Measurements from ENCODE around the gene MTSS2.

The MTSS2 gene

DNA sequence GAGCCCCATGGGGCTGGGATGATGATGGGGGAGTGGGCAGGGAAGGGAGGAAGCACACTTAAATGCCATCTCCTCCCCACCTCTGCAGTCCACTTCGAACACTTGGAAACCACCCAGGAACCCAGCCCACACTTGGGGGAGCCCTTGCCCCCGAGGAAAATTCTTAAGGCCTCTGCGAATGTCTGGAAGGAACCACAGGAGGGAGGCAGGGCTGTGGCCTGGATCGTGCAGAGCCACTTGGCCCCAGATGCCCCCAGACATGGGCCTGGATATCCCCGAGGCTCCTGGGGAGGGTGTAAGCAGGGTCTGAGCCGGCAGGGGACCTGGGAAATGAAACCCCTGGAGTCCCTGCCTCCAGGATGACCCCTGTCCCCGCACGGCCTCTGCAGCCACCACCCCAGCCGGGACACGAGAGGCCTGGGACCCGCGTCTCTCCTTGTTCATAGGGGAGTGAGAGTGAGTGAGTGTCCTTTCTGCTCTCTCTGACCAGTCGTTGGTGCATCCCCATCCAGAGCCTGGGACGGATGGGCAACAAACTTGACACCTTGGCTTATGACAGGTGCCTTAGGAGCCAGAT is 11.8 kb upstream of the MTSS2 start:
- H3K27me3 Mint-ChIP-seq (ENCODE audit: low read depth), result no peaks in the 10 kb centered on the region
- no peaks in the 10 kb centered on the region for H3K9me3 Mint-ChIP-seq
- H3K27ac Mint-ChIP-seq, result no peak overlapping the region
- H3K4me1 Mint-ChIP-seq (ENCODE audit: low read depth), result peaks cover 14% of the 10 kb centered on the region
- H3K4me3 Mint-ChIP-seq, result no peak overlapping the region
- peaks cover 11% of the 10 kb centered on the region for H3K36me3 Mint-ChIP-seq (ENCODE audit: low read depth)

DNA sequence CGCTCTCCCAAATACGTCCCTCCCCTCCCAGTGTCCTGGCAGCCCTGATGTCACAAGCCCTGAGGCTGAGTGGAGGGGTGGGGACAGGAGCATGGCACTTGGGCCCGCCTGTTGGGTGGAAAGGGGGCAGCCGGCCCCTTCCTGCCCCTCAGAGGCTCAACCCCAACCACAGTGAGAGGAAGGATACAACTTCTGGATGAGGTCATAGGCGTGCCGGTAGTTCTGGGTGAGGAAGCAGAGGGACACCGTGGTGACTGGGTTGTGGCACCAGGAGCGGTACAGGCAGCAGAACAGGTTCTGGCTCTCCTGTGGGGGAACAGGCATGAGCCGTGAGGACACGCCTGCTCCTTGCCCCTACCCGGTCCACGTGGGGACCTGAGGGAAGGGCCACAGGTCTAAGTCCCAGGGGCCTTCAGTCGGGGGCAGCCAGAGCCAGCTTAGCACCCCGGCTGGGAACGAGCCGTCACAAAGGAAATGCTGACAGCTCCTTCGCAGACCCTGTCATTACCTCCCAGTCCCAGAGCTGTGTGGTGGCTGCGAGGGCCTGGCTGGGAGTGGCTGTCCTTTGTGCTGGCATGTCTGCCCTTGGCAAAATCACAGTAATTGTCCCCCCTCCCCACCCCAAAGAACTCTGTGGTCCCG is 11.2 kb upstream of the MTSS2 start:
- H3K27me3 Mint-ChIP-seq (ENCODE audit: low read depth), result no peaks in the 10 kb centered on the region
- H3K27ac Mint-ChIP-seq, result peak overlapping the region; percentile 59
- no peaks in the 10 kb centered on the region for H3K9me3 Mint-ChIP-seq
- peaks cover 11% of the 10 kb centered on the region for H3K36me3 Mint-ChIP-seq (ENCODE audit: low read depth)
- H3K4me1 Mint-ChIP-seq (ENCODE audit: low read depth), result peaks cover 14% of the 10 kb centered on the region
- no peak overlapping the region for H3K4me3 Mint-ChIP-seq

DNA sequence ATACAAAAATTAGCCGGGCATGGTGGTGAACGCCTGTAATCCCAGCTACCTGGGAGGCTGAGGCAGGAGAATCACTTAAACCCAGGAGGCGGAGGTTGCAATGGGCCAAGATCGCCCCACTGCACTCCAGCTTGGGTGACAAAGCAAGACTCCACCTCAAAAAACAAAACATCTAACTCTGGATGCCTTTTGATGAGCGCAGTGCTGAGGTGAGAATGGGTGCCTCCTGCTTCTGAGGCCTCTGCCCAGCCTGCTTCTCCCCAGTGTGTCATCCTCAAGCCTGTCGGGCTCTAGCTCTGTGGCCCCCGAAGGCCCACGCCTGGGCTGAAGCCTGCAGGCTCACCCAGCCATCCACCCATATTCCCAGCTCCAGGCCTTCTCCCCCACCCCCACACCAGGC is 10.5 kb upstream of the MTSS2 start:
- Mint-ChIP-seq H3K27ac (peak overlapping the region; percentile 38), H3K9me3 (no peaks in the 10 kb centered on the region), H3K4me3 (no peak overlapping the region), H3K36me3 (ENCODE audit: low read depth) (peaks cover 11% of the 10 kb centered on the region), H3K27me3 (ENCODE audit: low read depth) (no peaks in the 10 kb centered on the region), H3K4me1 (ENCODE audit: low read depth) (peaks cover 14% of the 10 kb centered on the region)

DNA sequence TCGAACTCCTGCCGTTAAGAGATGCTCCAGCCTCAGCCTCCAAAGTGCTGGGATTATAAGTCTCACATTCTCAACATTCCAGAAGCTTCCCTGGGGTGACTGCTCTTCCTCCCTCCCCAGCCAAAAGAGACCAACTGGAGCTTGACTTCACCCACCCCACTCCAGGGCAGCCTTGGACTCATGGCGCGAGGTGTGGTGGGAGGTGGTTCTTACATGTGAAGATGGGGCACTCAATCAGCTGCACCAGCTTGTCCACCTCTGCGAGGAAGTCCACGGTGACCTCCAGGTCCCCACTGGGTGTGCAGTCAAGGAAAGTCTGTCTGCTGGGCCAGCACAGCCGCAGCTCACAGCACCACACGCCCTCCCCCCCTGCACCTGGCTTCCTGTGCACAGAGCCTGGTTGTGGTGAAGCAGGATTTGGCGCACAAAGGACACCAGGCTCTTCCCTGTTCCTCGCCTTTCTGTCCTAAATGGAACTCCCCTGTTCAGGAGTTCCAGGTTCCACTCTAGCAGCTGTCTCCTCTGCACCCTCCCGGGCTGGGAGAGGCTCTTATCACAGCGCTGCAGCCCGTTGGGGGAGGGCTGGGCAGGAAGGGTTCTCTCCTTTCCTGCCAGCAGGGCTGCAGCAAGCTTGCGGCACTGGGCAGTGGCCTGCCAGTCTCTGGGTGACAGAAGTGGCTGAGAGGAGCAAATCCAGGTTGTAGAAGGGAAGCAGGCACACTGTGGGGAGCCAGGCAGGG is 9.6 kb upstream of the MTSS2 start:
- peaks cover 14% of the 10 kb centered on the region for H3K4me1 Mint-ChIP-seq (ENCODE audit: low read depth)
- peak overlapping the region; percentile 45 for H3K27ac Mint-ChIP-seq
- H3K9me3 Mint-ChIP-seq, result no peaks in the 10 kb centered on the region
- H3K36me3 Mint-ChIP-seq (ENCODE audit: low read depth), result peaks cover 11% of the 10 kb centered on the region
- H3K27me3 Mint-ChIP-seq (ENCODE audit: low read depth), result no peaks in the 10 kb centered on the region
- H3K4me3 Mint-ChIP-seq, result peak overlapping the region; percentile 55

DNA sequence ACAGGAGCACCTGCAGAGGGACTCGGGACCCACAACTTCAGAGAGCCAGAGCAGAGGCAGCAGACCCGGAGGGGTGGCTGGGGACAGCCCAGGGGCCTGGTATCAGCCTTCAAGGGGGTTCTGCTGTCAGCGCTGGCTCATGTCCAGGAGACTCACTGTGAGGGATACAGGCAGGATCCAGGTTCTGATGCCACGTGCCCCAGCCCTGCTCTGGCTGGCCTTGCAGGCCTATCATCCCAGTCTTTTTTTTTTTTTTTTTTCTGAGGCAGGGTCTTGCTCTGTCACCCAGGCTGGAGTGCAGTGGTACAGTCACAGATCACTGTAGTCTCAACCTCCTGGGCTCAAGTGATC is 9.0 kb upstream of the MTSS2 start:
- no peak overlapping the region for H3K4me3 Mint-ChIP-seq
- H3K4me1 Mint-ChIP-seq (ENCODE audit: low read depth), result peaks cover 14% of the 10 kb centered on the region
- H3K9me3 Mint-ChIP-seq, result no peaks in the 10 kb centered on the region
- no peaks in the 10 kb centered on the region for H3K27me3 Mint-ChIP-seq (ENCODE audit: low read depth)
- no peak overlapping the region for H3K27ac Mint-ChIP-seq
- H3K36me3 Mint-ChIP-seq (ENCODE audit: low read depth), result peaks cover 11% of the 10 kb centered on the region

DNA sequence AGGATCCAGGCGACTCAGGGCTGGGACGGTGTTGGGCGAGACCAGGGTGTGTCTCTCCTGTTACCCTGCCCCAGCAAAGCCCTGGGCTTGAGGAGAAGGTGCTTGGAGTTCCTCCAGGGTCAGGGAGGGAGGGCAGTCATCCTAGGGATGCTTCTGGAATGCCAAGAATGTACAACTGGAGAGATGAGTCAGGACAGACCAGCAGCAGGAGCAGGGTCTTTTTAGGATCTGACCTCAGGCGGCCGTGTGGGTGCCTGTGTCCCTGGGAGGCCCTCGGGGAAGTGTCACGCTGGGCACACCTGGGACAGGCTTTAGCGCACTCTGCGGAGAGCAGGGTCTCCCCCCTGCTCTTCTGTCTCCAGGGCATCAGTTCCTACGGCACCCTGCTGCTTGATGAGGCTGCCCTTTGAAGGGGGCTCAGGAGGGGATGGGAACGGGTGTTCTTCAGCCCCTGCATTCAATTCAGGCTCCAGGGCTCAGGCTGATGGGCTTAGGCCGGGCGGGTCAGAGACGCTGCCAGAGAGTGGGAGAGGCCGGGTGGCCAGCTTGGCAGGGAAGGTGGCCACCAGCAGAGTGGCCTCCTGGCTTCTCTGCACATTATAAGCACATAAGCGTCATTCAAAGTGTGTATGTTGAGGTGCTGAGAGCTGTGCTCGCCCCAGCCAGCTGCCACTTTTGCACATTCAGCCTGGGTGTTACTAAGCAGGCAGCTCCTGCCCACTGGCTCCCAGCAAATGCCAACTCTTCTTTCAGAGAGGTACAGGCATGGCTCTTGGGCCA is 8.4 kb upstream of the MTSS2 start:
- Mint-ChIP-seq H3K9me3 (no peaks in the 10 kb centered on the region), H3K27ac (no peak overlapping the region), H3K4me1 (ENCODE audit: low read depth) (peaks cover 16% of the 10 kb centered on the region), H3K36me3 (ENCODE audit: low read depth) (peaks cover 9% of the 10 kb centered on the region), H3K27me3 (ENCODE audit: low read depth) (no peaks in the 10 kb centered on the region), H3K4me3 (no peak overlapping the region)

DNA sequence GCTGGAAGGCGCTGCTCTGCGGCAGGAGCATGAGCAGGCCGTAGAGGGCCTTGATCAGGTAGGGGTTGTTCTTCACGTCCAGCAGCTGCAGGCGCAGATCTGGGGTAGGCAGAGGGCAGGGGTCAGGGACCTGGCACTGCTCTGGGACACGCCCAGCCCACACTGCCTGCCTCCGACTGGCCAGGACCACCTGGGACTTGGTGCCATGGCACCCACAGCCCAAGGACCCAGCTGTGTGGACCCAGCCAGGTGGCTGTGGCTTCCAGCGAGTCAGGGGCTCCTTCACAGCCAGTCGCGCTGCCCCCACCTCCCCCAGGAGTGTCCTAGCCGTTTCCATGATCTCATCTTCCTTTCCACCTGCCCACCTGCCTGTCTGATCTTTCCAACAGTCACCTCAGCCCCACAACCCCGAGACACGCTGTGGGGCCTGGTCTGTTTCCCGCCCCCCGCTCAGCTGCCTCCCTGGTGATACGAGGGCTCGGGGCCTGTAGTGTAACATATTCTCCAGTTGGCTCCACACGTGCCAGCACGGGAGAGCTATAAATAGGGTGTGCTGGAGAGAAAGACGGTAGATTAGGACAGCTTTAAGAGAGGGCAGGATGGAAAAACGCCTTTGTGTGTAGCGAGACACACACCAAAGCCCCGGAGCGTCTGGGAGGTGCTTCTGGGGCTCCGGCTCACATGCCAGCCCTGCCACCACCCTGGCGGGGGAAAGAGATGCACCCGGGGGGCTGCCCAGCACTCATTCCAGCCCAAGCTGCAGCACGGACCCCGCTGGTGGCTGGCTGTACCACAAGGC is 7.2 kb upstream of the MTSS2 start:
- no peak overlapping the region for H3K27ac Mint-ChIP-seq
- H3K4me1 Mint-ChIP-seq (ENCODE audit: low read depth), result peaks cover 16% of the 10 kb centered on the region
- H3K4me3 Mint-ChIP-seq, result no peak overlapping the region
- no peaks in the 10 kb centered on the region for H3K27me3 Mint-ChIP-seq (ENCODE audit: low read depth)
- H3K36me3 Mint-ChIP-seq (ENCODE audit: low read depth), result peaks cover 5% of the 10 kb centered on the region
- no peaks in the 10 kb centered on the region for H3K9me3 Mint-ChIP-seq

DNA sequence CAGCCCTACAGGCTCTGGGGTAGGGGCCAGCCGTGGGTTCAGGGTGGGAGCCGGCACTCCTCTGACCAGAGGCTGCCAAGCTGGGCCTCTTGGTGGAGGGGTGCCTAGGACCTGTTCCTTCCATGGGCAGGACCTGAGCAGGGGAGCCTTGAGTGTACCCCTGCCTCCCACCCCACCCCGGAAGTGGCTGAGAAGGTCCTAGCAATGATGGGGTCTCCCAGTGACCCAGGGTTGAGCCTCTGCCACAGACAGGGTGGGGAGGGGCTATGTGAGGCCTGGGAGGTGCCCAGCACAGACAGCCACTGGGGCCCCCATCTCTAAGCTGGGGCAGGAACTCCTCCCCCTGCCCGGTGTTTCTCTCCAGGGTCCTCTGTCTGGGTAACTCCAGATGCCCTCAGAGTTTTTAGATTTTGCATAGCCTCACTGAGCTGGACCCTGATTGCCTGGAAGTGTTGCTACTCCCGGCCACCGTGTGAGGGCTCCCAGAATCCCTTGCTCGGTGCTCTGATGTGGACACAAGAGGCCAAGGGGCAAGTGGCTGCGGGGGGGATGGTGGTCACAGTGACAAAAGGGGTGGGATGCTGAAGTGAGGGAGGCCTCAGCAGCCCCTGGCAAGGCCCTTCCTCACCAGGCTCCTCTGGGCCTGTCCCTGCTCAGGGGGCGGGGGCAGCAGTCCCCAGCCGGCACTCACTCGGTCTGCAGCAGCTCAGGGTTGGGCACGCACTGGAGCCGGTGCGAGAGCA is 6.4 kb upstream of the MTSS2 start:
- no peak overlapping the region for H3K4me3 Mint-ChIP-seq
- H3K9me3 Mint-ChIP-seq, result no peaks in the 10 kb centered on the region
- peaks cover 5% of the 10 kb centered on the region for H3K36me3 Mint-ChIP-seq (ENCODE audit: low read depth)
- H3K4me1 Mint-ChIP-seq (ENCODE audit: low read depth), result peaks cover 18% of the 10 kb centered on the region
- H3K27ac Mint-ChIP-seq, result no peak overlapping the region
- H3K27me3 Mint-ChIP-seq (ENCODE audit: low read depth), result peaks cover 2% of the 10 kb centered on the region

DNA sequence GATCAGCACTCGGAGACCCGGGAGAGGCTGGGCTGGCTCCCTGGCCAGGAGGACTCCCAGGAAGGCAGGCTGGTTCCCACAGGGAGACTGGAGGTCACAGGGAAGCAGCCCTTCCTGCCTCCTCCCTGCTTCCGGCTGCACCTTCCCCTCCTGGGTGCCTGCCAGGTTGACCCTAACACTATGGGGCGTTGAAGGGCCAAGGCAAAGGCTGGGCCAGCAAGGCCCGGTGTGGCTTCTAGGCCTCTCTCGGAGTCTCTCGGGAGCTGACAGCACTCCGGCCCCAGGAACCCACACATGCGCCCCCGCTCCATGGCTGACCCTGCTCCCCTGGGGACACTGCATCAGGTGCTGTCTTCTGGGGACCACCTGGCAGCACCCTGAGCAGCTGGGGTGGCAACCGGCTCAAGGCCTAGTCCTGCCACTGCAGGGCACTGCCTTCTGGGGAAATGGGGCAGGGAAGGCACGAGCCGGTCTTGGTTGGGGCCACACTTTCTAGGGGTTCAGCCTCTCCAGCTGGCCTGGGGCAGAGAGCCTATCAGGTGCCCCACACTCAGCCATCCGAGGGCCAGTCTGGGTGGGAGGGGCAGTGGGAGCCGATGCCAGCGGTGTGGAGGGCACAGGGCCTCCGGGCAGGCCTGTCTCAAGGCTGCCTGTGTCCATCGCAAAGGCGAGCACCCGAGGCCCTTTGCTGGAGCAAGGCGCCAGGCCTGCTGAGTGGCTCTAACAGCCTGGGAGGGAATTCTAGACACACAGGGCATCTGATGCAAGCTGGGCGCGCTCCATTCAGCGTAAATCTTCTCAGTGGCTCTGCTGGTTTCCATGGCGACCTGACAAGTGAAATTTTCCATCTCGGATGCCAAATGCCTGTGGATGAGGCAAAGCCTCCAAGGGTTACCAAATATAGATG is 5.6 kb upstream of the MTSS2 start:
- H3K27me3 Mint-ChIP-seq (ENCODE audit: low read depth), result peaks cover 9% of the 10 kb centered on the region
- H3K4me3 Mint-ChIP-seq, result no peak overlapping the region

DNA sequence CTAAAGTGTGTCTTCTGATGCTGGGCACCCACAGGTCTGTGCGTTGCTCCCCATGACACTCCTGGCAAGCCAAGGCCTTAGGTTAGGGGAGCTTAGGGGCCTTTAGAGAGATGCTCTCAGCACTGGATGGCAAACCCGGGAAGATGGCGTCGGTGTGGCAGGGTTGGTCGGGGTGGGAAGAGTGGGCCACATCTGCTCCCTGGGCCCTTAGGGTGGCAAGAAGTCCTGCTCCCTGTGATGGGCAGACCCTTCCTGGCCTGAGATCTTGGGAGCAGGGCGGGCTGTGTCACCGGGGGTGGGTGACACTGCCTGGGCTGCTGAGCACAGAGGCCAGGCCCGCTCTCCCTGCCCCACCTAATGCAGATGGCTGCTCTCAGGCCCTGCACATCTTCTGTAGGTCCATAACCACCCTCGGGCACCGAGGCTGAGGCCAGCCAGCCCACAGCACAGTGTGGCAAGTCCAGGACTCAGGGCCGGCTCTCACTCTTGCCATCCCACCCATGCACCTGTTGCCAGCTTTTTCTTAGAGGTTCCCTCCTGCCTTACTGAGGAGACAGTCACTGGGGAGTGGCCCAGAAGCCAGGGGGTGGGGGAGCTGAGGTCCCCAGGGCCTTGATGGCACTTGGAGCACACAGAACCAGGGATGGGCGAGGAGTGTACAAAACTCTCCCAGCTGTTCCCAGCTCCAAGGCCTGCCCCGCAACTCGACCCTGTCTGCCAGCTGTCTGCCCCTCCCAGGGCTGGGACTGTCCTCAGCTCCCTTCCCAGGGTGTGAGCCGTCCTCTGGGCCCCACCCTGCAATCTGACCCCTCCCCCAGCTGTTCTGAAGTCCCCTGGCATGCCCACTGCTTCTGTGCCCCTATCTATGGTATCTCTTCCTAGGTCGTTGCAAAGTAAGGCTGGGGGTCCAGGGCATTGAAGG is 4.4 kb upstream of the MTSS2 start:
- peaks cover 13% of the 10 kb centered on the region for H3K27me3 Mint-ChIP-seq (ENCODE audit: low read depth)
- H3K27ac Mint-ChIP-seq, result no peak overlapping the region
- peaks cover under 1% of the 10 kb centered on the region for H3K36me3 Mint-ChIP-seq (ENCODE audit: low read depth)
- peaks cover 5% of the 10 kb centered on the region for H3K4me1 Mint-ChIP-seq (ENCODE audit: low read depth)
- H3K4me3 Mint-ChIP-seq, result no peak overlapping the region
- H3K9me3 Mint-ChIP-seq, result no peaks in the 10 kb centered on the region

More for the DNA sequence above, 5.6 kb upstream of the MTSS2 start:
- Mint-ChIP-seq H3K36me3 (ENCODE audit: low read depth) (peaks cover 5% of the 10 kb centered on the region), H3K9me3 (no peaks in the 10 kb centered on the region), H3K27ac (no peak overlapping the region), H3K4me1 (ENCODE audit: low read depth) (peaks cover 14% of the 10 kb centered on the region)

DNA sequence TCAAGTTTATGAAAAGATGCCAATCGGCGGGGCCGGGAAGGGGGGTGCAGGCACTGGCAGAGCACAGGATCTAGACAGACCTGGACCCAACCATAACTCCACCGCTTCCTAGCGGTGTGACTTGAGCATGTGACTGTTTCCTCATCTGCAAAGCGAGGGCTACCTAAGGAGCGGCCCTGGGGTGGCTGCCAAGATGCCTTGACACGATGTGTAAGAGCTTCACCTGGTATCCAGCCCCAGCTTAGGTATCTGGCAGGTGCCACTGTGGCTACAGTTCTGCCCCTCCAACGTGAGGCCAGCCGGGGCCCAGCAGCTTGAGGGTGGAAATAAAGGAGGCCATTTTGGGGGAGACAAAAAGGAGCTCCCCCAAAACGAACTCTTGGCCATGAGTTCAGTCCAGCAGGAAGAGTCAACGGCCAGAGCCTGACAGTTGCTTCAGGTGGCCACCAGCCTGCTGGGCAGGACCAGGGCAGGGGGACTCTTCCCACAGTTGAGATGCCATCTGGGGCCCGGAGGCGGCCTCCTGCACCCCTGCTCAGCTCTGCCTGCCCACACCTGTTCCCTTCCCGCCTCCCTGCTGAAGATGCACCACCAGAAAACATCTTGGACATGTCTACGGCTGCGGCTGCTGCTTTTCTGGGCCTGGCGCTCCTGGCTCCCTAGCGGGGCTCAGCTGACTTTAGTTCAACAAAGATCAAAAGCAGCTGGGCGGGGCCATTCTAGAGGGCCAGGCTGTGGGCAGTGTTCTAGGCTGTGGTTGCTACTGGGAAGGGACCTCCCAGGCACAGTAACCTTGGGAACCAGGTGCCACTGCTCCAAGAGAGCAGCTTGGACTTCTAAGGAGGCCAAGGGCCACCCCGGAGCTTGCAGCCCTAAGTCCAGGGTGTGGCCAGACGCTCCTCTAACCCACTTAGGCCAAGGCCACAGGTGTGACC is 3.4 kb upstream of the MTSS2 start:
- H3K36me3 Mint-ChIP-seq (ENCODE audit: low read depth), result no peaks in the 10 kb centered on the region
- H3K27me3 Mint-ChIP-seq (ENCODE audit: low read depth), result peaks cover 19% of the 10 kb centered on the region
- H3K4me3 Mint-ChIP-seq, result no peak overlapping the region
- no peak overlapping the region for H3K27ac Mint-ChIP-seq
- H3K4me1 Mint-ChIP-seq (ENCODE audit: low read depth), result peaks cover 4% of the 10 kb centered on the region
- H3K9me3 Mint-ChIP-seq, result no peaks in the 10 kb centered on the region

Data from T-helper 1 cell treated with Interleukin-12 subunit alpha and Interleukin-12 subunit beta and Interleukin-4 antibody, amounts not matched to agents 30 μg/mL and 1 μg/mL, for 36 hours (primary cell).